GM10266 (cell line): ENCODE data around the gene GSTM1.
A peak's percentile ranks its signal among the peaks of the same experiment; 100 is the strongest.

ENCODE experiments used
- DNase-seq: peaks from one replicate; pipeline ENCODE4 v3.0.0; 2012; ENCODE audit errors: extremely low spot score
- CTCF ChIP-seq: IDR thresholded peaks from 2 replicates; pipeline ENCODE4 v1.5.1; 2012; ENCODE audit warnings: mild to moderate bottlenecking, low read depth; ENCODE audit not compliant: control insufficient read depth, insufficient read depth; ENCODE audit errors: missing control alignments

Gene GSTM1

GRCh38 chr1:109687641-109688499 lies at the start of gene GSTM1:
TSS of gene GSTM1 (plus strand) at chr1:109687817. CDS start at chr1:109687874, 57 bp downstream.
- DNase-seq = no peak
- no peak for TF ChIP-seq CTCF

GRCh38 chr1:109639063-109639840 lies 48.4 kb upstream of the GSTM1 start:
- DNase-seq = no peak
- TF ChIP-seq CTCF = no peak

- TF ChIP-seq CTCF = no peak
- no peak for DNase-seq
These were observed 47.8 kb upstream of the GSTM1 start for GRCh38 chr1:109639841-109640184.

GRCh38 chr1:109640285-109640865 lies 47.2 kb upstream of the GSTM1 start:
- peak; percentile 95 for TF ChIP-seq CTCF
- peak; percentile 72 for DNase-seq

- TF ChIP-seq CTCF = no peak
- DNase-seq = no peak
These were observed 46.4 kb upstream of the GSTM1 start for GRCh38 chr1:109641078-109641740.

- no peak for TF ChIP-seq CTCF
- DNase-seq = no peak
These were observed 45.8 kb upstream of the GSTM1 start for GRCh38 chr1:109641861-109642260.
